IPS DF 19.7 (cell line): ENCODE results near the gene ADGRV1.
A peak's percentile ranks its signal among the peaks of the same experiment; 100 is the strongest.
"Not testable (repeated sequence)": the region's sequence is repeated elsewhere in the genome, so short reads cannot be mapped to it uniquely, and the experiment has no call there.

Experiments used
- DNase-seq: peaks from one replicate; pipeline ENCODE4 v3.0.0-alpha.2; 2013; ENCODE audit warnings: low read depth, low spot score

The ADGRV1 gene

GRCh38 chr5:91061946-91062562 is 503.5 kb downstream of the ADGRV1 start:
- no peak for DNase-seq

- DNase-seq, result not testable (repeated sequence)
These were observed 504.6 kb downstream of the ADGRV1 start for GRCh38 chr5:91063098-91063690.

- no peak for DNase-seq
These were observed 506.9 kb downstream of the ADGRV1 start for GRCh38 chr5:91065496-91065895.

GRCh38 chr5:91069364-91069763 is 510.8 kb downstream of the ADGRV1 start:
- no peak for DNase-seq

- DNase-seq, result no peak
These were observed 512.4 kb downstream of the ADGRV1 start for GRCh38 chr5:91070761-91071550.

GRCh38 chr5:91072881-91073280 is 514.3 kb downstream of the ADGRV1 start:
- no peak for DNase-seq

- DNase-seq, result no peak
These were observed 516.0 kb downstream of the ADGRV1 start for GRCh38 chr5:91074615-91075014.

- no peak for DNase-seq
These were observed 517.5 kb downstream of the ADGRV1 start for GRCh38 chr5:91076138-91076537.

- no peak for DNase-seq
These were observed 519.0 kb downstream of the ADGRV1 start for GRCh38 chr5:91077623-91078022.

GRCh38 chr5:91079037-91079436 is 520.4 kb downstream of the ADGRV1 start:
- no peak for DNase-seq

- no peak for DNase-seq
These were observed 531.2 kb downstream of the ADGRV1 start for GRCh38 chr5:91089758-91090157.

GRCh38 chr5:91090995-91091394 is 532.4 kb downstream of the ADGRV1 start:
- DNase-seq, result no peak

GRCh38 chr5:91091471-91092234 is 533.1 kb downstream of the ADGRV1 start:
- no peak for DNase-seq

- no peak for DNase-seq
These were observed 534.5 kb downstream of the ADGRV1 start for GRCh38 chr5:91092859-91093783.

- no peak for DNase-seq
These were observed 536.7 kb downstream of the ADGRV1 start for GRCh38 chr5:91095313-91095712.

GRCh38 chr5:91095786-91096385 is 537.3 kb downstream of the ADGRV1 start:
- no peak for DNase-seq

- no peak for DNase-seq
These were observed 539.9 kb downstream of the ADGRV1 start for GRCh38 chr5:91098541-91098940.

GRCh38 chr5:91101600-91102379 is 543.2 kb downstream of the ADGRV1 start:
- DNase-seq, result peak; percentile 38

GRCh38 chr5:91103353-91104061 is 544.9 kb downstream of the ADGRV1 start:
- no peak for DNase-seq
